Measurements from ENCODE around the gene NKD1.

GRCh38 chr16:50681021-50681885 is 133.1 kb downstream of the NKD1 start, which contains the start of gene SNX20:
- TF ChIP-seq EZH2phosphoT487 (IDR thresholded peaks at IDR 0.05; ENCODE audit: borderline replicate concordance), result no peak
- TF ChIP-seq, protein P1, sequence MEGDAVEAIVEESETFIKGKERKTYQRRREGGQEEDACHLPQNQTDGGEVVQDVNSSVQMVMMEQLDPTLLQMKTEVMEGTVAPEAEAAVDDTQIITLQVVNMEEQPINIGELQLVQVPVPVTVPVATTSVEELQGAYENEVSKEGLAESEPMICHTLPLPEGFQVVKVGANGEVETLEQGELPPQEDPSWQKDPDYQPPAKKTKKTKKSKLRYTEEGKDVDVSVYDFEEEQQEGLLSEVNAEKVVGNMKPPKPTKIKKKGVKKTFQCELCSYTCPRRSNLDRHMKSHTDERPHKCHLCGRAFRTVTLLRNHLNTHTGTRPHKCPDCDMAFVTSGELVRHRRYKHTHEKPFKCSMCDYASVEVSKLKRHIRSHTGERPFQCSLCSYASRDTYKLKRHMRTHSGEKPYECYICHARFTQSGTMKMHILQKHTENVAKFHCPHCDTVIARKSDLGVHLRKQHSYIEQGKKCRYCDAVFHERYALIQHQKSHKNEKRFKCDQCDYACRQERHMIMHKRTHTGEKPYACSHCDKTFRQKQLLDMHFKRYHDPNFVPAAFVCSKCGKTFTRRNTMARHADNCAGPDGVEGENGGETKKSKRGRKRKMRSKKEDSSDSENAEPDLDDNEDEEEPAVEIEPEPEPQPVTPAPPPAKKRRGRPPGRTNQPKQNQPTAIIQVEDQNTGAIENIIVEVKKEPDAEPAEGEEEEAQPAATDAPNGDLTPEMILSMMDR (conservative IDR thresholded peaks at IDR 0.05; ENCODE audit: low read length), result no peak

Data from Loucy (cell line).